NCI-H748 (cell line): ENCODE results near the gene PTPRJ.
A peak's percentile ranks its signal among the peaks of the same experiment; 100 is the strongest.
"Not testable (repeated sequence)": the region's sequence is repeated elsewhere in the genome, so short reads cannot be mapped to it uniquely, and the experiment has no call there.

Experiments
- DNase-seq: peaks from one replicate; lab custom pipeline; 2025; ENCODE audit not compliant: unreplicated experiment; lab: John Stamatoyannopoulos, UW

The PTPRJ gene

GRCh38 chr11:47980088-47980906, at the start of gene PTPRJ:
TSS of gene PTPRJ (plus strand) at chr11:47980559. CDS start at chr11:47980913, 354 bp downstream.
- DNase-seq = peak; percentile 72

- no peak for DNase-seq
These were observed 47.8 kb upstream of the PTPRJ start for GRCh38 chr11:47932544-47932943.

- DNase-seq = not testable (repeated sequence)
These were observed 46.6 kb upstream of the PTPRJ start for GRCh38 chr11:47933797-47934196.

GRCh38 chr11:47938791-47939560, 41.4 kb upstream of the PTPRJ start:
- no peak for DNase-seq

GRCh38 chr11:47940904-47941649, 39.3 kb upstream of the PTPRJ start:
- DNase-seq = no peak

GRCh38 chr11:47941907-47942558, 38.3 kb upstream of the PTPRJ start:
- DNase-seq = no peak

- DNase-seq = peak; percentile 23
These were observed 36.4 kb upstream of the PTPRJ start for GRCh38 chr11:47943721-47944586.

GRCh38 chr11:47944632-47945031, 35.7 kb upstream of the PTPRJ start:
- DNase-seq = no peak

GRCh38 chr11:47946682-47947559, 33.4 kb upstream of the PTPRJ start:
- no peak for DNase-seq

GRCh38 chr11:47948137-47948536, 32.2 kb upstream of the PTPRJ start:
- no peak for DNase-seq

GRCh38 chr11:47949001-47949675, 31.2 kb upstream of the PTPRJ start:
- DNase-seq = not testable (repeated sequence)

- no peak for DNase-seq
These were observed 30.0 kb upstream of the PTPRJ start for GRCh38 chr11:47950396-47950795.

- not testable (repeated sequence) for DNase-seq
These were observed 28.9 kb upstream of the PTPRJ start for GRCh38 chr11:47951504-47951903.

- DNase-seq = no peak
These were observed 25.2 kb upstream of the PTPRJ start for GRCh38 chr11:47955061-47955755.

- DNase-seq = no peak
These were observed 20.3 kb upstream of the PTPRJ start for GRCh38 chr11:47960015-47960414.

- DNase-seq = no peak
These were observed 19.0 kb upstream of the PTPRJ start for GRCh38 chr11:47961383-47961782.

GRCh38 chr11:47964546-47964945, 15.8 kb upstream of the PTPRJ start:
- DNase-seq = no peak
